ENCODE data around the gene SOST.

SOST gene

GRCh38 chr17:43740541-43740940 is 18.1 kb downstream of the SOST start:
- peak; percentile 45 for DNase-seq

- DNase-seq = no peak
These were observed 20.9 kb downstream of the SOST start for GRCh38 chr17:43737722-43738121.

- DNase-seq = no peak
These were observed 22.2 kb downstream of the SOST start for GRCh38 chr17:43736389-43736788.

DNA sequence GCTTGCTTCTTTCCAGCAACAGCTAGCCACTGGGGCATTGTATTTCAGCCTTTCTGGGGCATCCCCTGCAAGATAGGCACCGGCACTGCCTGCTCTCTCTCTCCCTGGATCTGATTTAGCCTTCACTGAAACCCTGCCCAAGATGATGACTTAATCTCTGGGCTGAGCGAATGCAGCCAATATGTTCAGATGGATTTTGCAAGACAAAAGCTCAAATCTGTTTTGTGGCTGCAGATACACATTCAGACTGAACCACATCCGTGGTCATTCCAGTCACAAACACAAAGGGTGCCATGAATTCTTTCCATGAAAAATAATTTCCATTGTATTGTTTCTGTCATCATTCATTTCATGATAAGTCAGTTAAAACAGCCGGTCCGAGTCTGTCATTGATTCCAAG is 24.2 kb downstream of the SOST start:
- peak; percentile 60 for DNase-seq

GRCh38 chr17:43733956-43734355 is 24.6 kb downstream of the SOST start:
- DNase-seq = no peak

GRCh38 chr17:43732958-43733357 is 25.6 kb downstream of the SOST start:
- peak; percentile 90 for DNase-seq

DNA sequence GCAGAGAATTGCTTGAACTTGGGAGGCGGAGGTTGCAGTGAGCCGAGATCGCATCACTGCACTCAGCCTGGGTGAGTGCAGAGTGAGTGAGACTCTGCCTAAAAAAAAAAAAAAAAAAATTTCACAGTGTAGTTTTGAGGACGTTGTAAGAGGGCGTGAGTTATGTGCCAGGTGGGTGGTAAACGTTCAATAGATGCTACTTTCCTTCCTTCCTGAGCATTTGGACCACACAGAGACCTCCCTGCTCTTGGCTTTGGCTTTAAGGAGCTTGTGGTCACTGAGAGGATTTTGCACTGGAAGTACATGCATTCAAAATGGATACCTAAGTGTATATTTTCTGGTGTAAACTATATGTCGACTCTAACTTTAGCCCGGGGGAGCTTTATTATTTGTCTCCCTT is 30.5 kb downstream of the SOST start:
- DNase-seq = no peak

DNA sequence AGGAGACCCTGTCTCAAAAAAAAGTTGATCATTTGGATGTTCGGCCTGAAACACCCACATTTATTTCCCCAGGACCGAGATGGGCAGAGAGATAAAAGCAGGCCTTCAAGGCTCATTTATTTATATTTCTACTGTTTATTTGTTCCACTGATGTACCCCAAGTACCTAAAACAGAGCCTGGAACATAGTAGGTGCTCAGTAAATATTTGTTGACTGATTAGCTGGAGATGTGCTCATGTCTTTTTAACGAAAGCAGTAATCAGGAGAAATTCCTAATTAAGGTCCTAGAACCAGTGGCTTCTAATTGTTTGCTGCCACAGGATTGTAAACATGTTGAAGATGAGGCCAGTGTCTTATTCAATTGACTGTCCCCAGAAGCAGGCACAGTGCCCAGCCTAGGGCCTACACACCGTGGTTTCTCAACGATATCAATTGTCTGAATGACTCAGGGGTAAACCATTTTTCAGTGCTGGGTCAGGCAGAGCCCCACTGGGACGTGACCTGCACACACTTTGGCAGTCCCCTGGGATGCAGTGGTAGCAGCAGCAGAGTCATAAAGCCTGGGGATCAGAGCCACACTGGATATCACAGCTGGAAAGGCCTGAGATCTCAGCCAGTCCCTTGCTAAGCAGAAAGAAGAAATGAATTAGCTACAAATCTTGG is 34.8 kb downstream of the SOST start:
- peak; percentile 86 for DNase-seq

DNA sequence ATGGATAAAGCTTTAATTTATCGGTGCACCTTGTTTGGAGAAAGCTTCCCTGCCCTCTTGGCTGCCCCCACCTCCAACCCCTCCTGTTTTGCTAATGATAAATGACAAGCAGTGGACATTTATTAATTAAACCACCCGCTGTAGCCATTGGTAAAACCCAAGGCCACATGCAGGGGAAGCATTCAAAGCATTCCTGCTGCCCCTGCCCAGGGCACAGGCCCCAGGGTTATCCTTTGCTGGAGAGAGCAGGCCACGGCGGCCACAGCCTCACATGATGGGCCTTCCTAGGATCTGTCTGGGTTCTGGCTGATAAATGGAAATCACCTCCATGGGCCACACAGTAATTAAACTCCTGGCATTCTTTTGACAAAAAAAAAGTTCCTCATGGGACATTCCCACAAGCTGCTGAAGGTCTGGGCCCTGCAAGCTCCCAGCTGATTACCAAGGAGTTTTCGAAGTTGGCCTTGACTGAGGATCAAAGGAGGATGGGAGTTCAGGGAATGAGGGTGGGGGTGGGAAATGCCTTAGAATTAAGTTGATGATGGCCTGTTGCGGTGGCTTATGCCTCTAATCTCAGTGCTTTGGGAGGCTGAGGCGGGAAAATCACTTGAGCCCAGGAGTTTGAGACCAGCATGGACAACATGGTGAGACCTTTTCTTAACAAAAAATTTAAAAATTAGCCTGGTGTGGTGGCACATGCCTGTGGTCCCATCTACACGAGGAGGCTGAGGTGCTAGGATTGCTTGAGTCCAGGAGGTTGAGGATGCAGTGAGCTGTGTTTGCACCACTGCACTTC is 35.5 kb downstream of the SOST start:
- no peak for DNase-seq

DNA sequence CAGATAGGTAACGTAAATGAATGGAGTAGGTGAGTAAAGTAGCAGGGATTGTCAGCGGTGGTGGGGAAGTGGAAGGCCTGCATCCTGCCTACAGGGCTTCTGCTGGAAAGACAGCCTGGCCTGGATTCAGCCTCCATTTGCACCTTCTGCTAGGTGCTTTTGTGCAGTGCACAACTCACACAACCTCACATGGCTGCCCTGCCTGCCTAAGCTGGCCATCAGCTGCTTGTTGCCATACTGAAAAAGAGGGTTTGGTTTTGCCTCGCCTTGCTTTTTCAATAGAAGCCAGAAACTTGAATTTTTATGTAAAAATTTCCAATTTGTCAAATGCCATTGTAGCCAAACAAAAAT is 36.3 kb downstream of the SOST start:
- DNase-seq = no peak

DNA sequence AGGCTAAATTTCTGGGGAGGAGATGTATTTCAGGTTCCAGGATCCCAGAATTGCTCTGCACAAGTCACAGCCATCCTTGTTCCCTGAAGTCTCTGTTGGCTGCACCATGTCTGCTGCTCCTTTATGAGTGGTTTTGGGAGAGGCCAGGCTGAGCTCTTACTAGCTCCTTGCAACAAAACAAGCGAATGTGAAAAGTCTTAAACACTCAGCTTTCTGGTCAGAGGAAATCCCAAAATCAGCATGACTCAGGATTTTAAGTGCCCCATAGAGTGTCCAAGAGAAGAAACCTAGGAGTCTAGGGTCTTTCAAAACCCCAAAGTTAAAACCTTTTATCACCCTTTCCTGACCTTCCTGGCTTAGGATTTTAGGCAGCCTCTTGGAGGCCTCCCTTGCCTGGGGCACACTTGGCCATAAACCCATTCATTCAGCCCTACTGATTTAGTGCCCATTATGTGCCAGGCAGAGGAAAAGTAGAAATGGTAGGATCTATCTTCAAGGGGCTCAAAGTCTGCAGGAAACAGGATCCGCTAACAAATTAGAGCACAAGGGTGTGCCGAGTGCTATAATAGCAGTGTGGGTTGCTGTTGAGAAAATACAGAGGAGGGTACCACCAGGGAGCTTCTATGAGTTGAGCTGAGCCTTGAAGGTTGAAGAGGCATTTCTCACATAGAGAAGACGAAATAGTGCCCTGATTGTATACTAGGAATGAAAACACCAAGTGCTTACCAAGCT is 36.9 kb downstream of the SOST start:
- DNase-seq = peak; percentile 20

GRCh38 chr17:43720311-43721060 is 38.1 kb downstream of the SOST start:
- DNase-seq = peak; percentile 73

- no peak for DNase-seq
These were observed 39.0 kb downstream of the SOST start for GRCh38 chr17:43719578-43719977.

- DNase-seq = no peak
These were observed 40.0 kb downstream of the SOST start for GRCh38 chr17:43718544-43718943.

DNA sequence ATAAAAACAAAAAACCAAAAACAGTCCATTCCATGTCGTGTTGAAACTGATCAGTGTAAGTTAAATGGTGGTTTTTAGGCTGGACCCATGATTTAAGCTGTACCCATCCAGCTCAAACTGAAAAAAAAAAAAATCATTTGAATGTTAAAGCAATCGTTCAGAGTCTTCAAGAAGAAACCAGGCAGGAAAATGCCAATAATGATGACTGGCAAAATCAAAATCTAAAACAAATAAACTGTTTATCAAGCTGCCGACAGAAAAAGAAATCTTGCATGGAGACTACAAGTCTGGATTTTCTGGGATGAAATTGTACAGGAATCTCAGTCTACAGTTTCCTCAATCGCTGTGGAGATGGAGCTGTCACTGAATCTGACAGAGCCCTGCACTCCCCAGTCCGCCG is 40.7 kb downstream of the SOST start:
- DNase-seq = no peak

DNA sequence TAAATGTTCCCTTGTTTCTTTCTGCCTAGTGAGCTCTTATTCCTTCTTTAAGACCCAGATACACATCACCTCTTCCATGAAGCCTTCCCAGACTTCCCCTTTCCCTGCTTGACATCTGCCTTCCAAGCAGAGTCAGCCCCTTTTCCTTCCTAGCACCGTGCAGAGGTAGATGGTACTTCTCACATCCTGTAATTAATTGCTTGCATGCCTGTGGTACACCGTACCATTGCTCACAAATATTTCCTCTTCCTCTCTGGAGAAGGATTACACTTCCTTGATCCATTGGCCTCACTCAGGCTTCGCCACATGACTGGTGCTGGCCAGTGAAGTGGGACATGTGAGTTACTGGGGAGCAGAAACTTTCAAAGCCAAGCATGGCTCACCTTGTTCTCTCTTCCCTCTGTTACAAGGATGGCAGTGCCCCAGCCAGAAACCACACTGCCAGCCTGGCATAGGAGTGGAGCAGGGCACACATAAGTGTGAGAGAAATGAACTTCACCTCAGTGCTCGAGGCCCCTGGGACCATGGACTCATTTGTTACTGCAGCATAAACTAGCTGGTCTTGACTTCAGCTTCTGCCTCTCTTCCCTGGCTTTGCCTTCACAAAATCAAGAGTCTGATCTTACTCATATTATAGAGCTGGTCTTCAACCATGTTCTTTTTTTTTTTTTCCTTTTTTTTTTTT is 44.0 kb downstream of the SOST start:
- DNase-seq = peak; percentile 68

DNA sequence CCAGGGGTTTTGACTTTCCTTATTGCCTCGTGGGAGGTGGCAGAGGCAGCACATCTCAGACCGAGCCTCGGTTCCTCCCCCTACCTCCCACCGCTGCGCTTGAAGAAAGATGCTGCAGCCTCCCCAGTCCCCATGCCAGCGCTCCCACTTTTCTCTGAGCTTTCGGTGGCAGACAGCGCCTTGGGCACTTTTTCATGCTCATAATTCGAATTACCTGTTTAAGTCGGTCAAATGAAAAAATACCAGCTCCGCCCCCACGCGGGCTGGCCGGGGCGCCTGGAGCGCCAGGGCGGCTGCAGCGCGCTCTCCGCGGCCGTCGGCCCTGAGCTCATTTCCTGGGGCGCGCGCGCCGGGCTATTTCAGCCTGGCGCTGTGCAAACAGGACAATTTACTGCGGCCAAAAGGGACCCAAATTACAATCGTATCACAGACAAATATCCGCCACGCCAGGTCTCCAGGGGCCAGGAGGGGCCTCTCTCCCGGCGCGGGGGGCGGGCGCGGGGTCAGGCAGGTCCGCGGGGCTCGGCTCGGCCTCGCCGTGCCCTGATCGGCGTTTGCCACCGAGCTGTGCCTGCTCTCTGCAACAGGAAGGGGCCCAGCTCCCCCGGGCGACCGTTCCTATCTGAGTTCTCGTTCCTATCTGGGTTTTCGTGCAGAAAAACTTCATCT is 45.0 kb downstream of the SOST start:
- peak; percentile 47 for DNase-seq

- no peak for DNase-seq
These were observed 46.2 kb downstream of the SOST start for GRCh38 chr17:43712397-43712796.

- no peak for DNase-seq
These were observed 48.5 kb downstream of the SOST start for GRCh38 chr17:43710101-43710500.

DNA sequence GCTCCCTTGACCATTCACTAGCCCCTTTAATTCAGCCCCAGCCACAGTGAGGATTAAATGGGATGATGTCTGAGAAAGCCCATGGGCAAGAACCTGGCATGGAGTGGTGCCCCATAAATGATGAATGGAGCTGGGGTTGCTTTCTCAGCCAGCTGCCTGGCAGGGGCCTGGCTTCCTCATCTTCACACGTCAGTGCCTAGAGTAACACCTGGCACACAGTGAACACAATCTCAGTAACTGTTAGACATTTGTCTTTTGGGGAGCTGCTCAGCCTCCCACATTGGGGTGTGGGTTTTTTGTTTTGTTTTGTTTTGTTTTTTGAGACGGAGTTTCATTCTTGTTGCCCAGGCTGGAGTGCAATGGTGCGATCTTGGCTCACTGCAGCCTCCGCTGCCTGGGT is 49.4 kb downstream of the SOST start:
- no peak for DNase-seq

GRCh38 chr17:43707184-43707583 is 51.4 kb downstream of the SOST start:
- no peak for DNase-seq

DNA sequence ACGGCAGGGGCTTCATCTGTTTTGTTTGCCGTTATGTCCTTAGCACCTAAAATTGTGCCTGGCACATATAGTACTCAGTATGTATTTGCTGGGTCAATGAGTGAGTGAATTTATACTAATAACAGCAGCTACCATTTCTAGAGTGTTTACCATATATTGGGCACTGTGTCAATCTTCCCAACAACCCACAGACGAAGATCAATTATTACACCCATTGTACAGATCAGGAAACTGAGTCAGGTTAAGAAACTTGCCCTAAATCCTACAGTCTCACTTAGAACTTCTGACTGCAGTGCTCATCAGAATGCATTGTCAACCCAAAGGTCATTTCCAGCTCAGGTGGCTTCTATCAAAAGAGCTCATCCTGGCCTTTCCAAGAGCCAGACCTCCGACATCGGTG is 52.4 kb downstream of the SOST start:
- DNase-seq = no peak

Data from EL (cell line).